ENCODE measurements around the gene REC8.

The REC8 gene, protein sequence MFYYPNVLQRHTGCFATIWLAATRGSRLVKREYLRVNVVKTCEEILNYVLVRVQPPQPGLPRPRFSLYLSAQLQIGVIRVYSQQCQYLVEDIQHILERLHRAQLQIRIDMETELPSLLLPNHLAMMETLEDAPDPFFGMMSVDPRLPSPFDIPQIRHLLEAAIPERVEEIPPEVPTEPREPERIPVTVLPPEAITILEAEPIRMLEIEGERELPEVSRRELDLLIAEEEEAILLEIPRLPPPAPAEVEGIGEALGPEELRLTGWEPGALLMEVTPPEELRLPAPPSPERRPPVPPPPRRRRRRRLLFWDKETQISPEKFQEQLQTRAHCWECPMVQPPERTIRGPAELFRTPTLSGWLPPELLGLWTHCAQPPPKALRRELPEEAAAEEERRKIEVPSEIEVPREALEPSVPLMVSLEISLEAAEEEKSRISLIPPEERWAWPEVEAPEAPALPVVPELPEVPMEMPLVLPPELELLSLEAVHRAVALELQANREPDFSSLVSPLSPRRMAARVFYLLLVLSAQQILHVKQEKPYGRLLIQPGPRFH

DNA sequence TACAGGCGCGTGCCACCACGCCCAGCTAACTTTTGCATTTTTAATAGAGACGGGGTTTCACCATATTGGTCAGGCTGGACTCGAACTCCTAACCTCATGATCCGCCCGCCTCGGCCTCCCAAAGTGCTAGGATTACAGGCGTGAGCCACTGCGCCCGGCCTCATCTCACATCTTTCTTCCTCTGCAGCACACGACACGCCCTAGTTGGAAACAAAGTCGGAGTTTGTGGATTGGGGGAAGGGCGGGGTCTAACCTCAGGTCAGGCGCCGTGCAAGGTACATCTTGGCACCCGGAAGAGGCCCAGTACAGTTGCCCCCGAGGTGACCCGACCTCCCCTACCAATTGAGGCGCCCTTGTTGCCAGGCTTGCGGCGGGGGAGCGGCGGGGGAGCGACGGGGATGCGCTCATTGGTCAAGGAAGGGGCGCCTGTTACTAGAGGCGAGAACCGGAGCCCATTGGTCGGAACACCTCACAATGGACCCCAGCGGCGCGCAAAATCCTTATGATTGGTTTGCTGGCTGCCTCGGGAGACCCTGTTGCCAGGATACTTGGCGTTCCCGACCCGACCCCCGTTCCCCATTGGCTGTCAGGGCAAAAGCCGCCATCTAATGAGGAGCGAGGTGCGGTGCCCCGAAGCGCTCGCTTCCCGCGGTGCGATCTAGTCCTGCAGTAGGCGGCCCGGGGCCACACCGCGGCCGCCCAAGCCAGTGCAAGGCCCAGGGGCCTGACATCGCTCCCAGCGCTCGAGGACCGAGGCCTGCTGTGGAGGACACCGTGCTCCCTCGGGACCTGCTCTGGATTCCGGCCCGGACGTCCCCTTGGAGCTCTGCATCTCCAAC lies at the start of gene REC8:
REC8 (plus strand) TSS at position 659 of the 839 bp plus-strand sequence. CDS start 473 bp downstream, outside the sequence.
- peak; percentile 41 to 43 for DNase-seq (ENCODE audit: low read depth in 2 of 2)

DNA sequence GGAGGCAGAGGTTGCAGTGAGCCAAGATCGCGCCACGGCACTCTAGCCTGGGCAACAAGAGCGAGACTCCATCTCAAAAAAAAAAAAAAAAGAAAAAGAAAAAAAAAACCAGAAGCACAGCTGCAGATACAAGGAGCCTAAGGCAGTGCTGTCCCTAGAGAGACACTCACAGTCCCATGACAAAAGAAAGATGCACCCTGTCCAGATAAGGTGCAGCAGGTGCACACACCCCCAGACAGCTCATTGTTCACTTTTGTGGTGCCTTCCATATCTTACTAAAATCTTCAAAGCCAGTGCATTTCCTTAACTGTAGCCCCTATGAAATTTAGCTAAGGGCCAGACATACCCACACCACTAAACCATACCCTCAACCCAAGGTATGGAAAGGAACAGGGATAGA lies 49.5 kb upstream of the REC8 start:
- DNase-seq (ENCODE audit: low read depth in 2 of 2): no peak

DNA sequence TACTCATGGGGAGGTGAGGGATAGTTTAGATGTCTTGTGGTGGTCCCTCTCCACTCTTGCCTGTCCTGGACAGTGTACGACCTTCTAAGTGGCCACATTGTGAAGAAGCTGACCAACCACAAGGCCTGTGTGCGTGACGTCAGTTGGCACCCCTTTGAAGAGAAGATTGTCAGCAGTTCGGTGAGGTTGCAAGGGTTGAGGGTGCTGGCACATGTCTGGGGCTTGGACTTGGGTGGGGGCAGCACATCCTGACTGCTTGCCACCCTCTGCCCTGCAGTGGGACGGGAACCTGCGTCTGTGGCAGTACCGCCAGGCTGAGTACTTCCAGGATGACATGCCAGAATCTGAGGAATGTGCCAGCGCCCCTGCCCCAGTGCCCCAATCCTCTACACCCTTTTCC lies 49.0 kb upstream of the REC8 start:
- DNase-seq (ENCODE audit: low read depth in 2 of 2): no peak

DNA sequence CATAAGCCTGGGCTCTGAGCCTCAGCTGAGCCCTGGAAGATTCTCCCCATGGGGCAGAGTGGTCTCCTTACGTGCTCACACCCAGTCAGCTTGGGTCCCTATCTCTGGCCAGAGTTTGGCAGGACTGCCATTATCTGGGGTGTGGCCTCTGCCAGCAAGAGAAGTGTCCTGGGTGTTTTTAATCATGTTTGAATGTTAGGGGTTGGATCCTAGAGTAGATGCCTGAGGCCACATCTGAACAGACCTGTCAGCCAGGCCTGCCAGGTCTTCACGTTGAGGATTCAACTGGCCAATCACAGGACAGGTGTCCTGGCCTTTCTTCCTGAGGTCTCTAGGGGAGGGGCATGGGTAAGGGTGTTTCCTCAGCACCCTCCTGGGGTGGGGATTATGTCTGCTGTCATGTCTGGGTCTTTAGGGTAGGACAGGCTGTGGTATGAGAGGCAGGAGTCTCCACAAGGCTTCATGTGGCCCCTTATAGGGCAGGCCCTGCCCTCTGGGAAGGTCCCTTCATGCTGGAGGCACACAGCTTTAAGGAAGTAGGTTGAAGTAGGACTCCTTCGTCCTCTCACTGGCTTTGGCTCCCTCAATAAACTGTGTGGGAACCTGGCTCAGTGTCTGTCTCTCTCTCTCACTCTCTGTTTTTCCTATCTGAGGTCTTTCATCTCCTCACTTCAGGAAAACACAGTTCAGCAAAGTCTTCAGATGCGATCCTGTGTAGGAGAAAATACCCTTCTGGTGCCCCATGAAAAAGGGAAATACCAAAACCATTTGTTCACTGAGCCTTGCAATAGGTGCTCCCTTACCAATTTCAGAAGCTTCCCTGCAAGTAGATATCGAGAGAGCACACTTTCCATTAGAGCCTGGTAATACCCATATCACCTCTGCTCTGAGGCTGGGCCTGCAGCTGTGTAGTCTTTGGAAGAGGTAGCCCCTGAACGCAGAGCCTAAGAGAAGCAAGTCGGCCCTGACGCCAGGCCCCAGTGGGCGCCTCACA lies 48.2 kb upstream of the REC8 start:
- DNase-seq (ENCODE audit: low read depth in 2 of 2): no peak

DNA sequence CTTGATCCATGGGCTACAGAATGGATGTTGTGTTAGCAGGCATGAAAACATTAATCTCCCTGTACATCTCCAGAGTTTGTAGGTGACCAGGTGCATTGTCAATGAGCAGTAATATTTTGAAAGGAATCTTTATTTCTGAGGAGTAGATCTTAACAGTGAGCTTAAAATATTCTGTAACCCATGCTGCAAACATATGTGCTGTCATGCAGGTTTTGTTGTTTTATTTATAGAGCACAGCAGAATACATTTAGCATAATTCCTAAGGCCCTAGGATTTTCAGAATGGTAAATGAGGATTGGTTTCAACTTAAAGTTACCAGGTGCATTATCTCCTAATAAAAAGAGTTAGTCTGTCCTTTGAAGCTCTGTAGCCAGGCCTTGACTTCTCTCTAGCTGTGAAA lies 44.9 kb upstream of the REC8 start:
- DNase-seq (ENCODE audit: low read depth in 2 of 2): no peak

DNA sequence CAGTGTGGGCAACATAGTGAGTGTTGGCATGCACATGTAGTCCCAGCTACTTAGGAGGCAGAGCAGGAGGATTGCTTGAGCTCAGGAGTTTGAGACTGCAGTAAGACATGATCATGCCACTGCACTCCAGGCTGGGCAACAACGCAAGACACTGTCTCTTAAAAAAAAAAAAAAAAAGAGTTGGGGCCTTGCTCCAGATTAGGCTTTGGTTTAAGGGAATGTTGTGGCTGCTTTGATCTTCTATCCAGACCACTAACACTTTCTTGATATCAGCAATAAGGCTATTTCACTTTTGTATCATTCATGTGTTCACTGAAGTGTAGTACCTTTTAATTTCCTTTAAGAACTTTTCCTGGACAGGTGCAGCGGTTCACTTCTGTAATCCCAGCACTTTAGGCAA lies 44.2 kb upstream of the REC8 start:
- DNase-seq (ENCODE audit: low read depth in 2 of 2): no peak

DNA sequence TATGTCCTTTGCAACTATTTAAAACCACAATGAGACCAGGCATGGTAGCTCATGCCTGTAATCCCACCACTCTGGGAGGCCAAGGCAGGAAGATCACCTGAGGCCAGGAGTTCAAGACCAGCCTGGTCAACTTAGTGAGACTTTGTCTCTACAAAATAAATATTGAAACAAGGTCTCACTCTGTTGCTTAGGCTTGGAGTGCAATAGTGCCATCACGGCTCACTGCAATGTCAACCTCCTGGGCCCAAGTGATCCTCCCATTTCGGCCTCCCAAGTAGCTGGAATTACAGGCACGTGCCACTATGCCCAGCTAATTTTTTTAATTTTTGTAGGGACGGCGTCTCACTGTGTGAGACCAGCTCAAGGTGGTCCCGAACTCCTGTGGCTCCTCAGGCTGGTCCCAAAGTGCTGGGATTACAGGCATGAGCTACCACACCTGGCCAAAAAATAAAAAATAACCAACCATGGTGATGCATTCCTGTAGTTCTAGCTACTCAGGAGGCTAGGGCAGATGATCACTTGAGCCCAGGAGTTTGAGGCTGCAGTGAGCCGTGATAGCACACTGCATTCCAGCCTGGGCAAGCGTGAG lies 42.4 kb upstream of the REC8 start:
- DNase-seq (ENCODE audit: low read depth in 2 of 2): no peak

DNA sequence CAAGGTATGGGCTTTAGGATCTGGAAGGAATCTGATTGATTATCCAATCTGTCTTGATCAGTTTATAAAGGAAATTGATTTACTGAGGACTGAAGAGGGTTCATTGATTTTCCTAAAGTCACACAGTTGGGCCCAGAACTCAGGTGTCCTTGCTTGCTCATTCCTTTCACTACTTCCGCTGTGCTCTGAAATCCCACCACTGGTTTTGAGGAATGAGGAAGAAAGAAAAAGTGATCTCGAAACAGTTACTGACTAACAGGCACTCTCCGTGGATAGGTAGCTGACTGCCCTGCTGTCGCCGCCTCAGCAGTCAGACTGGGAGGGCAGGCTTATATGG lies 41.5 kb upstream of the REC8 start, which contains the start of gene FITM1:
FITM1 (plus strand) TSS at position 280 of the 337 bp plus-strand sequence. CDS start 905 bp downstream, outside the sequence.
- no peak for DNase-seq (ENCODE audit: low read depth in 2 of 2)

DNA sequence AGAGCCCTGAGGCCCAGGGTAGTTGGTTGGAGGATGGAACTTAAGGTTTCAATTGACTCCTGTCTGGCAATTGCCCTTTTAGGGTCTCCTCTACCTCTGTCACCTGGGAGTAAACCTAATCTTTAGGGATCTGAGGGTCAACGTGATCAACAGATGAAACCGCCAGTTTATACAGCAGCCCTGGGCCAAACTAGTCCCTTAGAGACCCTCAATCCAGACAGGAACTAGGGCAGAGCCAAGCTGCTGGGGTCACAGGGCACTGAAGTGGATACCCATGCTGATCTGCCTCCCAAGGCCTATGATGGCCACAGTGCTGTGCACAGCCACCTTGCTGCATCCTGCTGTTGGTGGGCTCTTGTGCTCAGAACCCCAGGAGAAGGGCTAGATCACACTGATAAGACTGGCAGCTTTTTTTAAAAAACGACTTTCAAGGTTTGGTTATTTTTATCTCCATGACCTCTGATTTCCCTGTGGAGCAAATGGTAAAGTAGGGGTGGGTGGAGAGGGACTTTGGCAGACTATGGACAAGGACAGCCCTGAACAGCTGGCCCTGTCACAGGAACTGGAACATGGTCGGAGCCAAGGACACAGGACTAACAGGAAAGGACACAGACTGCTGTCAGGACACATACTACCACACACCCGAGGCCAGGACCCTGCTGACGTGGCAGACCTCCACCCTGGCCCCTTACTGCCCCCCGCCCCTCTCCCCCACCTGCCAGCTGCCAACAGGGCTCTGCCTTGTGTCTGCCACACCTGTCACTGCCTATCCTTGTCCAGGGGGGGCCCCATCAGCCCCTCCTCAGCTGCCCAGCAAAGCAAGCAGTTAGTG lies 40.9 kb upstream of the REC8 start:
- DNase-seq (ENCODE audit: low read depth in 2 of 2): no peak

DNA sequence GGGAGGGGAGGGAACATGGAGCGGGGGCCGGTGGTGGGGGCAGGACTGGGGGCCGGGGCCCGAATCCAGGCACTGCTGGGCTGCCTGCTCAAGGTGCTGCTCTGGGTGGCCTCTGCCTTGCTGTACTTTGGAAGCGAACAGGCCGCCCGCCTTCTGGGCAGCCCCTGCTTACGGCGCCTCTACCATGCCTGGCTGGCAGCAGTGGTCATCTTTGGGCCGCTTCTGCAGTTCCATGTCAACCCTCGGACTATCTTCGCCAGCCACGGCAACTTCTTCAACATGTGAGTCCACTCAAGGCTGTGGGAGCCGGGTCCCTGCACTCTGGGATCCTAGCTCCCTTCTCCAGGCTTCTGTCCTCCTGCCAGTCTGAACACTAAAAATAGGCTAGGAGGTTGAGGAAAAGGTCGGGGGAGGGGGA lies 40.3 kb upstream of the REC8 start:
- no peak for DNase-seq (ENCODE audit: low read depth in 2 of 2)

DNA sequence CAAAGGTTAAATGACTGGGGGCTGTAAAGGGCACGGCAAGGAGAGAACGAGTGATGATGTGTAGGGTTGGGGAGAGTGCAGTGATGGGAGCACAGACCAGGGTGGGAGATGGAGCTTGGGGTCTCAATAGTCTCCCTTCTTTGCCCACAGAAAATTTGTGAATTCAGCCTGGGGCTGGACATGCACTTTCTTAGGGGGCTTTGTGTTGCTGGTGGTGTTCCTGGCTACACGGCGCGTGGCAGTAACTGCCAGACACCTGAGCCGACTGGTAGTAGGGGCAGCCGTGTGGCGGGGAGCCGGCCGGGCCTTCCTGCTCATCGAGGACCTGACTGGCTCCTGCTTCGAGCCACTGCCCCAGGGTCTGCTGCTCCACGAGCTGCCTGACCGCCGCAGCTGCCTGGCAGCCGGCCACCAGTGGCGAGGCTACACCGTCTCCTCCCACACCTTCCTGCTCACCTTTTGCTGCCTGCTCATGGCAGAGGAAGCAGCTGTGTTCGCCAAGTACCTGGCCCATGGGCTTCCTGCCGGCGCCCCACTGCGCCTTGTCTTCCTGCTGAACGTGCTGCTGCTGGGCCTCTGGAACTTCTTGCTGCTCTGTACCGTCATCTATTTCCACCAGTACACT lies 39.7 kb upstream of the REC8 start:
- DNase-seq (ENCODE audit: low read depth in 2 of 2): no peak

DNA sequence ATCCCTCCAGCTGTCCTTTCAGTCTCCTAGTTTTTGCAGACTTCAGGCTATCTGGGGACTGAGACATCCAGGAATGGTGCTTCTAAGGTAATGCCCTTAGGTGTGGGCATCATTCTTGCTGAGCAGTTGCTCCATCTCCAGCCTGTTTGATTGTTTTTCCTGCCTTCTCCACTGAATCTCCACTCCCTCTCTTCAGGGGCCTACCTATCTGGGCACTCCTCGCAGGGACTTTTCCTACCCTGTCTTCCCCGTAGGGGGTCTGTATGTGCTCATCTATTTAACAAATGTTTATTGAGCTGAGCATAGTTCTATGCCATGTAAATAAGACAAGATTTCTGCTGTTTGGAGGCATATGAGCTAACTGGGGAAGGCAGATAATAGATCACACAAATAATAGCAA lies 38.9 kb upstream of the REC8 start:
- DNase-seq (ENCODE audit: low read depth in 2 of 2): no peak

DNA sequence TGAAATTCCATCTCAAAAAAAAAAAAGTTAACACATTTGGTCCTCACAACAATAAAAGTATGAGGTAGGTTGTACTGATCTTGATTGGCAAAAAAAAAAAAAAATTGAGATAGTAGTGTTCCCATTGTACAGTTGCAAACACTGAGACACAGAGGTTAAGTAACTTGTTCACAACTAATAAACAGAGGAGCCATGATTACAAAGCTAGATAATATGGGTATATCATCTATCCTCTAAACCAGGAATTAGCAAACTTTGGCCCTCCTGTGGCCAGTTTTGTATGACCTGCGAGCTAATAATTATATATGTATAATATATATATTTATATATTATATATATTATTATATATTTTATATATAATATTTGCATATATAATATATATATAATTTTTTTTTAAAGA lies 38.1 kb upstream of the REC8 start:
- DNase-seq (ENCODE audit: low read depth in 2 of 2): no peak

DNA sequence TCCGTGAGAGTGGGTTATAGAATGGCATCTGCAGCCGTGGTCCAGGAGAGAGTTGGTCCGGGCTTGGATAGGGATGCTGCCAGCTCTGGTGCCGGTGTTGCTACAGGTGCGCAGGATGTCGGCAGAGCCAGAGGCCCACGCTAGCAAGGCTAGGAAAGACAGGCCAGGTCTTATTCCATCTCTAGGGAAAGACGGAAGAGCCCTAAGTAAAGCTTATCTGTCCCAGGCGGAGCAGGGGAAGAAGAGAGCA lies 36.4 kb upstream of the REC8 start:
- DNase-seq (ENCODE audit: low read depth in 2 of 2): no peak

DNA sequence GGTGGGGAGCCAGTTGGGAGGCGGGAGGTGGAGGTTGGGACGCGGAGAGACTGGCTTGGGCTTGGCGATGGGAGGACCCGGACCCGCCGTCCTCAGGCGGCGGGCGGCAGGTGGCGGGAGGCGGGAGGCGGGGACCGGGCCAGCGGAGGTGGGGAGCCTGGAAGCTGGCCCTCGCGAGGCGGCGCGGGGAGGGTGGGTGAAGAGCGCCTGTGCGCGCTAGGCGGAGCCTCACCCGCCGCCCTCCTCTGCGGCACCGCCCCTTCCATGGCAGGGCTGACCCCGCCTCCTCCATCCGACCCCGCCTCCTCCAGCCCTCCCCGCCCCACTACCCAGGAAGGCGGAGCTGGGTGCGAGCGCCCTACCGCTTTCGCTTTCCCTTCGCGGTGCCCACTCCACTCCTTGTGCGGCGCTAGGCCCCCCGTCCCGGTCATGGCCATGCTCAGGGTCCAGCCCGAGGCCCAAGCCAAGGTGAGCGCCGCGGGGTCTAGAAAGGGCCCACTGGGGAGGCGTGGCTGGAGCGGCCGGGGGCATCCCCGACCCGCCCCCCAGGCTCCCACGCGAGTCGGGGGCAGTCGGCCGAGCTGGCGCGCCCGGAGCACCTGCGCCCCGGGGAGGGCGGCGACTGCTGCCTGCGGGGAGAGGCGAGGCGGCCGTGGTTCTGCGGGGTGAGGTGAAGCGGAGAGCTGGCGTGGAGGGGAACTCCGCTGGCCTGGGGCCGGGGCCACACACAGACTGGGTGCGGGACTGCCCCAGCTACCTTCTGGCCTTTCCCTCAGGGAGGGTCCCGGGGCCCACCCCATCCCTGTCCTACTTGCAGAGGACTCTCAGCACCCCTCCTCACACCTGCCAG lies 35.8 kb upstream of the REC8 start, which contains the start of gene PSME1:
PSME1 (plus strand) TSS at position 361 of the 850 bp plus-strand sequence; CDS start at position 430, 69 bp downstream.
- peak; percentile 87 to 88 for DNase-seq (ENCODE audit: low read depth in 2 of 2)

DNA sequence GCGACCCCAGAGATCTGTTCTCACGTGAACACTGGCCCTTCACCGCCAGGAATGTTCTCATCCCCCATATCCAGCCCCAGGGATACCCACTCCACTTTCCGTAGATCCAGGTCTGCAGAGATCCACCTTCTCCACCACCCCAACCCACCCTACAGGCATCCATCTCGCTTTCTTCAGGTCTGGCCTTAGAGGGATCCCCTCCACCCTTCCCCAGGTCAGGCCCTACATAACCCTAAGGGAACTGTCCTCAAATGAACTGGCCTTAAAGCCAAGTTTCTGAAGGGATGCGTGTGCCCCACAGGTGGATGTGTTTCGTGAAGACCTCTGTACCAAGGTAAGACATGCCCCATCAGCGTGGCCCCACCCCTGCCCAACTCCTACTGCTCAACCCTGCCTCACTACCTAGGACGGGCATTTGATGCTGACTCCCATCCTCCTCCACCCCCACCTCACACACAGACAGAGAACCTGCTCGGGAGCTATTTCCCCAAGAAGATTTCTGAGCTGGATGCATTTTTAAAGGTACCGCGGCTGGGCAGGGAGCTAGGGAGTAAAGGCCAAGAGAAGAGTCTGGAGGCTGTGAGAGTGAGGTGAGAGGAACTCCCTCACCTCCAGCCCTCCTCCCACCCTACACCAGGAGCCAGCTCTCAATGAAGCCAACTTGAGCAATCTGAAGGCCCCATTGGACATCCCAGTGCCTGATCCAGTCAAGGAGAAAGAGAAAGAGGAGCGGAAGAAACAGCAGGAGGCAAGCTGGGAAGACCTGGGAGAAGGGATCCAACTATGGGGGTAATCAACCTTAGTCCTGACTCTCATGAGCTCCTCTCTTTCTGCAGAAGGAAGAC lies 35.0 kb upstream of the REC8 start:
- no peak for DNase-seq (ENCODE audit: low read depth in 2 of 2)

DNA sequence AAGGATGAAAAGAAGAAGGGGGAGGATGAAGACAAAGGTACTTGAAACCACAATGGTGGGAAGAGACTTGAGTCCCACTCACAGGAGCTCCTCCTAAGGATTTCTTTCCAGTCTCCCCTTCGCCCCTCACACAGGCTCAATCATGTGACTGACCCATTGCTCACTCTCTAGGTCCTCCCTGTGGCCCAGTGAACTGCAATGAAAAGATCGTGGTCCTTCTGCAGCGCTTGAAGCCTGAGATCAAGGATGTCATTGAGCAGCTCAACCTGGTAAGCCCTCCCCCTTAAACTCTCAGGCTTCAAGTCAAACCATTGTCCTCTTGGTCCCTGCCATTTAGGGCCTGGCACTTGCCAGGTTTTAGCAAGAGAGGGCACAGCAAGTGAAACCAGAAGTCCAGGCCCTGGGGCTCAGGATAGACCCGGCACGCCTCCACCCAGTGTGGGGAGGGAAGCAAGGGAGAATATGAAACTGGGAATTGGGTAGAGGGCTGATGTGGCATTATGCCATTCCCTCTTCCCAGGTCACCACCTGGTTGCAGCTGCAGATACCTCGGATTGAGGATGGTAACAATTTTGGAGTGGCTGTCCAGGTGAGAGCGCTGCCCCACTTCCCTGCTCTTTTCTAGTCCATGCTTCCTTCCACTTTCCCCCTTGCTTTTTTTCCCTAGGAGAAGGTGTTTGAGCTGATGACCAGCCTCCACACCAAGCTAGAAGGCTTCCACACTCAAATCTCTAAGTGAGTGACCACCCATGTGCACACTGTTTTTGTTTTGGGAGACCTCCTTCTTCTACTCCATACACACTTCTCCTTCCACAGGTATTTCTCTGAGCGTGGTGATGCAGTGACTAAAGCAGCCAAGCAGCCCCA lies 34.1 kb upstream of the REC8 start:
- DNase-seq (ENCODE audit: low read depth in 2 of 2): no peak

Data from stimulated activated CD8-positive, alpha-beta memory T cell treated with anti-CD3 and anti-CD28 coated beads, Interleukin-15, amount 100 ng/mL, for 4 hours (primary cell).